NCI-H146 treated with DMSO at 0.1 percent for 48 hours (cell line): ENCODE data around the gene SPIRE1.
A peak's percentile ranks its signal among the peaks of the same experiment; 100 is the strongest.

Experiments
- DNase-seq: peaks from one replicate; lab custom pipeline; 2025; ENCODE audit not compliant: unreplicated experiment; lab: John Stamatoyannopoulos, UW

Gene SPIRE1

GRCh38 chr18:12657684-12658425, at the start of gene SPIRE1:
Gene SPIRE1 (minus strand): TSS chr18:12658107. CDS start chr18:12657866, 241 bp downstream.
- DNase-seq = peak; percentile 79

DNA sequence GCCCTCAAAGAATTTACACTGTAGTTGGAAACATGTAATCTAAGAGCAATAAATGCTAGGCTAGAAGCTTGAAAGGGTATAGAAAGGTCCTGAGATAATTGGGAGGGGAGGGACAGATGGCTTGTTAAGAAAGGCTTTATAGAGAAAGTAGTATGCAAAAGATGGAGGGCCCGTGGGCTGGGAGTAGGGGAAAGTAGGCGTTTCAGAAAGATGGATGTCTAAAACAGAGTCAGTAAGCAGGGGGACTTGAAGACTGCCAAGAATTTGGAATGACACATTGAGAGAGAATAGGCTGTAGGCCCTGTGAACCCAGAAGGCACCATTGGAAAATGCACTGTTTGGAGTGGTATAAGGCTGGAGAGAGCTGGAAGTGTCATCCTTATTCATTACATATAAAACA, 45.8 kb upstream of the SPIRE1 start:
- DNase-seq = peak; percentile 57

GRCh38 chr18:12703096-12703567, 45.2 kb upstream of the SPIRE1 start:
- no peak for DNase-seq

- peak; percentile 80 for DNase-seq
Measured at GRCh38 chr18:12702221-12703095, 44.6 kb upstream of the SPIRE1 start, which contains the start of the genes CEP76 and PSMG2. Gene CEP76 (minus strand): TSS chr18:12702723. CDS start chr18:12702548, 175 bp downstream. Gene PSMG2 (plus strand): TSS chr18:12703042. CDS start chr18:12703108, 66 bp downstream.

DNA sequence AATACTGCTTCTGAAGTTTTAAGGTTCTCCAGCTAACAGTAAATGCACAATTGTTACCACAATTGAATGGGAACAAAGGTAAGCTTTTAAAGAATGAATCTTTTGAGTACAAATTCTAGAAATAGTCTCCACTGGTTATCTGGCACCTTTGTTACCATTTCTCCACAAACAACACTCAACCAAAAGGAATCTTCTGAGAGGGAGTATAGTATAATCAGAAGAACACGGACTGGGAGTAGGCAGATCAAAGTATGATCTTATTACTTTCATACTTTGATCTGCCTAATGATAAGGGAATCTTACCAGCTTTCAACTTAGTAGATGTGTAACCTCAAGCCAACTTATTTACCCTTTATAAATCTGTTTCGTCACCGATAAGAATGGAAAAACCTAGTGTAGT, 43.3 kb upstream of the SPIRE1 start:
- no peak for DNase-seq

DNA sequence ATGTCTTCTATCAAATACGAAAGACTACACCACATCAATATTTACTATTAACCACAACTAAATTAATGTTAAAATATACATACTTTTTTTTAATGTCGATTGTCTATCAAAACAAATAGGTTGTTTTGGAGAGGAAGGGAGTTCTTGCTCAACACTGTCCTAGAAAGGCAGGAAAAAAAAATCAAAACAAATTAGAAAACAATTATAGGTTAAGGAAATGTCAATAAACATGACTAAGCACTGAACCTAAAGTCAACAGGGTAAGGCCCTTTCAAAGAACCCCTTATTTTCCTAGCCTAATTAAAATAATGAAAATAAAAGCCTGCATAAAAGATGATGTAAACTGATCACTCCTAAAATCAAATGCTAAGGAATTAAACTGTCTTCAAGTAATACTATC, 41.8 kb upstream of the SPIRE1 start:
- DNase-seq = no peak

DNA sequence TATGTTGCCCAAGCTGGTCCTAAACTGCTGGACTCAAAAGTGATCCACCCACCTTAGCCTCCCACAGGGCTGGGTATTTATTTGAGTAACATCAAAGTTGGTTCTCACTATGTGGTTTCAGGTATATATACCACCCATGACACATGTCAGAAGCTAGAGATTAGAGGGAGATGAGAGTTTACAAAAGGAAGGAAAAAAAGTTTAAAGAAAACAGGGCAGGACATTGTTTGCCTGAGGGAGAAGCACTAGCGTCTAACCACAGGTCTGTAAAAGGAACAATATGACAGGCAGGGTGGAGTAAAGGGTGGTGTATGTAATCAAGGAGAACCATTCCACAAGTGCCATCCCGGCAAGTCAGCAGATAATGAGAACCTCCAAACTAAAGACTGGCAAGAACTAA, 36.1 kb upstream of the SPIRE1 start:
- DNase-seq = no peak

DNA sequence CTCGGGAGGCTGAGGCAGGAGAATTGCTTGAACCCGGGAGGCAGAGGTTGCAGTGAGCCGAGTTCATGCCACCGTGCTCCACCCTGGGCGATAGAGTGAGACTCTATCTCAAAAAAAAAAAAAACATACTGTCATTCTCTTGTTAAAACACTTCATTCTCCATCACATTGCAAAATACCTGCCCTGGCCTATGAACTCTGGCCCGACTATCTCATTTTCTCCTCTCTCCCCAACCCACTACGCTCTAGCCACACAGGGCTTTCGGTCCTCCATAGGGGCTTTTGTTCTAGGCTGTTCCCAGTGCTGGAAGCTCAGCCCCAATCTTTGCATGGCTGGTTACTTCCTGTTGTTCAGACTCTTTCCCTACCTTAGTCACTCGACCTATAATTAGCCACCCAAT, 34.3 kb upstream of the SPIRE1 start:
- no peak for DNase-seq

GRCh38 chr18:12689256-12689850, 31.4 kb upstream of the SPIRE1 start:
- no peak for DNase-seq

- DNase-seq = no peak
Measured at GRCh38 chr18:12686100-12686499, 28.2 kb upstream of the SPIRE1 start.

- no peak for DNase-seq
Measured at GRCh38 chr18:12679183-12679786, 21.4 kb upstream of the SPIRE1 start.

GRCh38 chr18:12668041-12668440, 10.1 kb upstream of the SPIRE1 start:
- DNase-seq = no peak

- DNase-seq = peak; percentile 80
Measured at GRCh38 chr18:12659904-12660605, 2.1 kb upstream of the SPIRE1 start.

DNA sequence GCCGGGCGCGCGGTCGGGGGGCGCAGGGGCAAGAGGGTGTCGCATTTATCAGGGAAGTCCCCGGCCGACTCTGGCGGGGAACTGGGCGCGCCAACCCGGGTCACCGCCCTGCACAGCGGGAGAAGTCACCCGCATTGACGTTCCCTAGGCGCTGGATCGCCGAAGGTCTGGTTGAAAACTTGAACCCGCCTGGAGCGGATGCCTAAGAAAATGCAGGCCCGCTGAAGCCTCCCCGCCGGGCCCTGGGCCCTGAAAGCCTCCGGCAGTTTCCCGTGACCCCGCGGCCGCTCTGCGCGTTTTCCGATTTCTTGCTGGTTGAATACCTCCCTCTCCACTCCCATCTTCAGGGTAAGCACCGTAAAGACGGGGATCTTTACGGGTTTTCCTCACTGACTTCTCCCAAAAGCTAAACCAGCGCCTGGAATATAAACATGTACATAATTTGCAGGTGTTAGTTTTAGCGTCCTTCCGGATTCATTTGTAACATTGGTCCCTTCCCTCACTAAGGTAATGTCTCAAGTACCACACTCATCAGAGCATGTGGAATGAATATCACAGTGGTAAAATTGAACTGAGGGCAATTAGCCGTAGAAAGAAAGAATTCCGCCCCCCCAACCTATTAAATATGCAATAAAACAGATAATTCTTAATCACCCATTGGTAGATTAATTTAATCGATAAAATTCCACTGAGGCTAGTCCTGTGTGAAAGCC, 675 bp upstream of the SPIRE1 start:
- DNase-seq = no peak

GRCh38 chr18:12656938-12657683, 796 bp downstream of the SPIRE1 start:
- DNase-seq = no peak

- DNase-seq = peak; percentile 26
Measured at GRCh38 chr18:12656605-12656937, 1.3 kb downstream of the SPIRE1 start.

GRCh38 chr18:12654971-12655370, 2.9 kb downstream of the SPIRE1 start:
- DNase-seq = no peak

DNA sequence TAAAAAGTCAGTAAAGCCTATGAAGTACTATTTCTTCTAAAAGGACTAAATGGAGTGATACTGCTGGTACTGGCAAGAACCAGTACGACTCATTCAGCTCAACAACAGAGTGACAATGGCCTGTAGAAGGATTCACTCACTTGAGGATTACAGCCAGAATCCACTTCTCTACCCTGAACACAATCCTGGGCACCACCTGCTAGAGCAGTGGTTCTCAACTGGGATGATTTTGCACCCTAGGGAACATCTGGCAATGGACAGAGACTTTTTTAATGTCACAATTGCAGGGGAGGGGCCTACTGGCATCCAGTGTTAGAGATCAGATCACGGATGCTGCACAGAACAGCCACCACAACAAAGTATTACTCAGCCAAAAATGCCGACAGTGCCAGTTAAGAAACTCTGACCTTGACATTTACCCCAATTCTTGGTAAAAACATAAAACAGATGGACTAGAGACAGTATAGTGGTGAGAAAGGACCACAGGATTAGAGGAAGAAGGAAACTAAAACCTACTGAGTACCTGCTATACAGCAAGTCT, 5.0 kb downstream of the SPIRE1 start:
- no peak for DNase-seq

- DNase-seq = no peak
Measured at GRCh38 chr18:12651651-12652050, 6.3 kb downstream of the SPIRE1 start.
